ENCODE measurements around the gene RBMS3. TPM values are rescaled to one million over a fixed set of nuclear protein-coding genes. Genes with fewer than 3 reads are reported as not detected.

The RBMS3 gene
- total and polyA plus RNA-seq, 3 donors from 2014 or later: 5.6 to 36.2 (median 19.7) TPM

DNA sequence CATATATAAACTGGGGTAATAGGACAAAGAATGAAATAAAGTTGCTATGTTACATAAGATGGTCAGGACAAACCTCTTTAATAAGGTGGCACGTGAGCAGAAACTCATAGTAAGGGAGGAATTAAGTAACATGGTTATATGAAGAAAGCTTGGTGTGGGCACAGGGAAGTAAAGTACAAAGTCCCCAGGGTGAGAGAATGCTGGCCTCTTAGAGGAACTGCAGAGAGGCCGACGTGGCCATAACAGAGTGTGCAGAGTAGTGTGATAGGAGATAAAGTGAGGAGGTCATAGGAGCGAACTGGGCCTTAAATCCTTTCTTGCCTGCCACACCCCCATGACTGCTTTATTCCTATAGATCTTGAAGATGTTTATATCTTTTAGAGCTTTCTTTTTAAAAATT is 17.4 kb upstream of the RBMS3 start:
- Histone ChIP-seq H3K36me3 (ENCODE audit: low read depth, missing control alignments) (no peaks in the 10 kb centered on the region), H3K9me3 (no peaks in the 10 kb centered on the region), H3K27me3 (no peaks in the 10 kb centered on the region), H3K4me1 (no peaks in the 10 kb centered on the region), H3K27ac (no peak overlapping the region), H3K4me3 (no peak overlapping the region)
- 88 to 91% methylated on average over 4 of the region's 4 CpGs for WGBS, 2 donors
- DNase-seq: no peak
- intact Hi-C loops (cut with DNase I; ENCODE audit: low total_unique reads): no loop called here
- TF ChIP-seq POLR2A (IDR thresholded peaks at IDR 0.05): no peak
- TF ChIP-seq, protein P1, sequence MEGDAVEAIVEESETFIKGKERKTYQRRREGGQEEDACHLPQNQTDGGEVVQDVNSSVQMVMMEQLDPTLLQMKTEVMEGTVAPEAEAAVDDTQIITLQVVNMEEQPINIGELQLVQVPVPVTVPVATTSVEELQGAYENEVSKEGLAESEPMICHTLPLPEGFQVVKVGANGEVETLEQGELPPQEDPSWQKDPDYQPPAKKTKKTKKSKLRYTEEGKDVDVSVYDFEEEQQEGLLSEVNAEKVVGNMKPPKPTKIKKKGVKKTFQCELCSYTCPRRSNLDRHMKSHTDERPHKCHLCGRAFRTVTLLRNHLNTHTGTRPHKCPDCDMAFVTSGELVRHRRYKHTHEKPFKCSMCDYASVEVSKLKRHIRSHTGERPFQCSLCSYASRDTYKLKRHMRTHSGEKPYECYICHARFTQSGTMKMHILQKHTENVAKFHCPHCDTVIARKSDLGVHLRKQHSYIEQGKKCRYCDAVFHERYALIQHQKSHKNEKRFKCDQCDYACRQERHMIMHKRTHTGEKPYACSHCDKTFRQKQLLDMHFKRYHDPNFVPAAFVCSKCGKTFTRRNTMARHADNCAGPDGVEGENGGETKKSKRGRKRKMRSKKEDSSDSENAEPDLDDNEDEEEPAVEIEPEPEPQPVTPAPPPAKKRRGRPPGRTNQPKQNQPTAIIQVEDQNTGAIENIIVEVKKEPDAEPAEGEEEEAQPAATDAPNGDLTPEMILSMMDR (IDR thresholded peaks at IDR 0.05): no peak

DNA sequence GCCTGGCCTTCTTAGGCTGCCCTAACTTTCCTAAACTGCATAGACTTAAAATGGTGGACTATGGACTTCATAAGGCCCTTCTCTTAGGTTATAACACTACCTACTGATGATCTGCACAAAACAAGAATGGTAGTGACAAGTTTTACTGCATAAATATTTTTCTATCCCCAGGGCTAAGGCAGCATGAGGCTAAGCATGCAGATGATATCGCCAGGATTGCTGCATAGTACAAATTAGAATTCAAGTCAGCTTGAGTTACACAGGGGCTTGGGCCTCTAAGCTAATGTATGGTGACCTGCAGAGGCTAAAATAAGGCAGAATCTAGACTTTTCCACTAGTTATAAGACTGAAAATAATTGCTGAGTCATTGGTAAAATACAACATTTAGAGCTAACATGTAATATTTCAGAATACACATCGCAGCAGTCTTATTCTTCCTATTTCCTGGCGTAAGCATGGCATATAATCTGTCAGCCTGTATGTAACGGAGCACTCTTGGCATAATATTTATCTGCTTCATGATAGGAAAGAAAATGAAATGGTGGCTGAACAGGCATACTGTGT is 15.3 kb upstream of the RBMS3 start:
- Histone ChIP-seq H3K4me3 (no peak overlapping the region), H3K36me3 (ENCODE audit: low read depth, missing control alignments) (no peaks in the 10 kb centered on the region), H3K4me1 (no peaks in the 10 kb centered on the region), H3K27ac (no peak overlapping the region), H3K27me3 (no peaks in the 10 kb centered on the region), H3K9me3 (no peaks in the 10 kb centered on the region)
- intact Hi-C loops (cut with DNase I; ENCODE audit: low total_unique reads): no loop called here
- DNase-seq: no peak
- no peak for TF ChIP-seq POLR2A (IDR thresholded peaks at IDR 0.05)
- 85 to 91% methylated on average over 4 of the region's 4 CpGs for WGBS, 2 donors

DNA sequence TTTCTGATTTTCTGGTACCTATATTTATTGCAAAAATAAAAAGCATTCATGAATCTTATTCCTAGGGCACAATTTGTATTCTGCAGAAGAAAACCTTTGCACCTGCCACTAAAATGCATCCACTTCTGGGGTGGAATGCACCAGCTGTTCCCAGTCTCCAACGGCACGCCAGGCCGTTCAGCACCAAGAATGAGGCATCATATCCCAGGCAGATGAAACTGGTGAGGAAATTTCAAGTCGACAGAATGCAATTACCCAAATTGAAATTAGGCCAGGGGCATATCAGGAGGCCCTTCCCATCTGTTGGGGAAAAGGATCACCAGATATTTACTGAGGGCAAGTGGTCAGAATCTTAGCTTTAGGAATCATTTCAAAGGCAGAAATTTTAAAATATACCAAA is 13.6 kb upstream of the RBMS3 start:
- H3K27me3 ChIP-seq: no peaks in the 10 kb centered on the region
- H3K36me3 ChIP-seq (ENCODE audit: low read depth, missing control alignments): no peaks in the 10 kb centered on the region
- TF ChIP-seq, protein P1 (IDR thresholded peaks at IDR 0.05): no peak
- no peak for TF ChIP-seq POLR2A (IDR thresholded peaks at IDR 0.05)
- no peak for DNase-seq
- H3K4me3 ChIP-seq: no peak overlapping the region
- H3K27ac ChIP-seq: no peak overlapping the region
- no peaks in the 10 kb centered on the region for H3K9me3 ChIP-seq
- 82 to 90% methylated on average over 4 of the region's 4 CpGs for WGBS, 2 donors
- H3K4me1 ChIP-seq: no peaks in the 10 kb centered on the region
- intact Hi-C loops (cut with DNase I; ENCODE audit: low total_unique reads): no loop called here

DNA sequence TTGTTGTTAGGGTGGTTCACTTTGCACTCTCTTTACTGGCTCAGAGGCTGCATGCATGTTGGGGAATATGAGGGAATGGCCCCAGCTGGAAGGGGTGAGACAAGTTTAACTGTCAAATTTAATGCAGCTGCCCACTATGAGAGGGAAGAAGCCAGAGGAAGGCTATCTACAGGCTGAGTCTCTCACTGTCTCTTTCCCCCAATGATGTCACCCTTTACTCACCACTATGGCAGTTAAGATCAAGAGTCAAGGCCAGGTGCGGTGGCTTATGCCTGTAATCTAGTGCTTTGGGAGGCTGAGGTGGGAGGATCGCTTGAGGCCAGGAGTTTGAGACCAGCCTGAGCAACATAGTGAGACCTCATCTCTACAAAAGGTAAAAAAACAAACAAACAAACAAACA is 12.2 kb upstream of the RBMS3 start:
- no peaks in the 10 kb centered on the region for H3K36me3 ChIP-seq (ENCODE audit: low read depth, missing control alignments)
- H3K4me1 ChIP-seq: no peaks in the 10 kb centered on the region
- WGBS, 2 donors: 93 to 98% methylated on average over 2 of the region's 2 CpGs
- TF ChIP-seq, protein P1 (IDR thresholded peaks at IDR 0.05): no peak
- TF ChIP-seq POLR2A (IDR thresholded peaks at IDR 0.05): no peak
- intact Hi-C loops (cut with DNase I; ENCODE audit: low total_unique reads): no loop called here
- H3K27me3 ChIP-seq: no peaks in the 10 kb centered on the region
- no peak overlapping the region for H3K4me3 ChIP-seq
- no peaks in the 10 kb centered on the region for H3K9me3 ChIP-seq
- DNase-seq: no peak
- no peak overlapping the region for H3K27ac ChIP-seq

DNA sequence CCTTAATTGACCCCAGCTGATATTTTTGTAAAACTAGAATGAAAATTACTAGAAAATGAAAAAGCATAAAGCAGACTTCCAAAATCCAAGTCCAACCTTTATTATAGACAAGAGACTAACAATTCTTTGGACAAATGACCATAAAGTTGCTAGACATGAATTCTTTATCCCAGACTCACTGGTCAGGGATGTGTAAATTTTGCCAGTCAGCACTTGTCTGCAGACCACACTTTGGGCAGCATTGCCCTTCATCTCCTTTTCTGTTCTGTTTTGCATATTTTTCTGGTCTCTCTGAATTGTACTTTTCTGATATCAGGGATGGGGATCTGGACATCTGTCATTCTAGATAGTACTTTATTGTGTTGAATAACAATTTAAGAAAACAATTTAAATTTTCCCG is 10.1 kb upstream of the RBMS3 start:
- intact Hi-C loops (cut with DNase I; ENCODE audit: low total_unique reads): no loop called here
- Histone ChIP-seq H3K27me3 (no peaks in the 10 kb centered on the region), H3K9me3 (no peaks in the 10 kb centered on the region), H3K36me3 (ENCODE audit: low read depth, missing control alignments) (no peaks in the 10 kb centered on the region), H3K4me3 (no peak overlapping the region), H3K4me1 (no peaks in the 10 kb centered on the region), H3K27ac (no peak overlapping the region)
- WGBS, 2 donors: 96 to 100% methylated on average over 1 of the region's 1 CpG
- DNase-seq: no peak
- no peak for TF ChIP-seq POLR2A (IDR thresholded peaks at IDR 0.05)
- TF ChIP-seq, protein P1 (IDR thresholded peaks at IDR 0.05): no peak
